Activated CD8-positive, alpha-beta T cell treated with anti-CD3 and anti-CD28 coated beads for 36 hours (primary cell): ENCODE data around the gene ACBD6. TPM values are rescaled to one million over a fixed set of nuclear protein-coding genes. Genes with fewer than 3 reads are reported as not detected.

Experiments
- ATAC-seq: fragments of 200-7000 bp; cut with Tn5 transposase; one replicate; pipeline ENCODE4 v1.10.0; 2021; ENCODE audit warnings: mild to moderate bottlenecking, moderate library complexity
- CTCF ChIA-PET: fragments of 350-600 bp; sonication (Branson Sonifier 250); formaldehyde crosslinking; loops from one replicate; lab custom pipeline; 2021; ENCODE audit warnings: antibody characterized with exemption; lab: Charles Lee
- POLR2A ChIA-PET: fragments of 350-600 bp; sonication (Branson Sonifier 250); formaldehyde crosslinking; loops from one replicate; lab custom pipeline; 2021; ENCODE audit warnings: antibody characterized with exemption; lab: Charles Lee
- DNase-seq: peaks from one replicate; pipeline ENCODE4 v3.0.0-alpha.2; 2020
- H3K27ac Mint-ChIP-seq: one replicate; pipeline ENCODE4 v1.8.0; 2021; ENCODE audit warnings: mild to moderate bottlenecking, mixed read lengths
- H3K27me3 Mint-ChIP-seq: one replicate; pipeline ENCODE4 v1.8.0; 2021; ENCODE audit warnings: mixed read lengths
- H3K36me3 Mint-ChIP-seq: one replicate; pipeline ENCODE4 v1.8.0; 2021; ENCODE audit warnings: low read depth, mixed read lengths
- H3K4me1 Mint-ChIP-seq: one replicate; pipeline ENCODE4 v1.8.0; 2021; ENCODE audit warnings: low read depth, mixed read lengths
- H3K4me3 Mint-ChIP-seq: one replicate; pipeline ENCODE4 v1.8.0; 2021; ENCODE audit warnings: mild to moderate bottlenecking, moderate library complexity, mixed read lengths
- H3K9me3 Mint-ChIP-seq: one replicate; pipeline ENCODE4 v1.8.0; 2021; ENCODE audit warnings: mixed read lengths
- intact Hi-C: fragments of 100-400 bp; cut with micrococcal nuclease; formaldehyde crosslinking; loops from one replicate; pipeline ENCODE4 v1.10.0; 2022
- total RNA-seq, 2 experiments: library from RNA; stranded (reverse); gene quantifications; one replicate each; pipeline ENCODE4 v1.2.3, GENCODE V29; 2021
- TF ChIP-seq, protein P1 (sequence below): fragments of 200-600 bp; IDR thresholded peaks from one replicate; pipeline ENCODE4 v1.8.0; 2022; ENCODE audit warnings: antibody characterized with exemption, mild to moderate bottlenecking

Gene ACBD6
- total RNA-seq, 2 experiments from 2014 or later, result 41.3 to 45.0 TPM

DNA sequence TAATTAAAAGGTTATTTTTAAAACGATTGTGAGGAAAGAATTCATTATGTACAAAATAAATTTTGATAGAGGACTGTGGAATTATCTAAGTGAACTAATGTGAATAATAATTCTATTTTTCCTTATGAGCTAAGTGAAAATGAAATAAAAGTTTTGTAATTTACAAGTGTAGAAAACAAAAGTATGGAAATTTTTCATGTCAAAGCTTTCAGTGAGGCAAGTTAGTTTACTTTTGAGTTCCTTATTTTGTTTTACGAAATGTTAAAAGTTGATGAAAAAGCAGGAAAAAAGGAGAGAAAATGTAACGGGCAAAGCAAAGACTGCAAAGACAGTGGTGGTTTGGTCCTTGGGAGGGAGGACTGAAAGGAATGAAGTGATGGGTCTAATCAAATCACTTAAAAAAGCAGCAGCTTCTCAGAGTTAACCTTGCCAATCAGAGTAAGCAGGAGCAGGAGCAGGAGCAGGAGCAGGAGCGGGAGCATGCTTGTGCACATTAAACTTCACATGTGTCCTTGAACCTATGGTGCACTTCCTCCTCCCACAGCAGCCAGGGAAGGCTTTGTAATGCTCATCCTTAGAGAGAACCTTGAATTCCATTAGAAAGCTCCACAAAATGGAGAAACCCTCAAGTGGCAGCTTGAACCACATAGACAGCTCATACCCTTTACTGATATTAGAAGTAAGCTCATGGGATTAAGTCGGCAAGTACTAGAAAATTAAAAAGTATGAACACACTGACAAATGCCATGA lies 139.0 kb downstream of the ACBD6 start:
- ChIA-PET POLR2A (no interaction called here), CTCF (interaction anchor here (0.9 to 1.0 kb wide), 2 partner anchors 10 to 11 kb away, joined by 3 to 5 read pairs; no protein-coding TSS in a partner anchor)
- peaks cover 2% of the 10 kb centered on the region for H3K9me3 Mint-ChIP-seq
- ATAC-seq, result no peak
- TF ChIP-seq, protein P1, sequence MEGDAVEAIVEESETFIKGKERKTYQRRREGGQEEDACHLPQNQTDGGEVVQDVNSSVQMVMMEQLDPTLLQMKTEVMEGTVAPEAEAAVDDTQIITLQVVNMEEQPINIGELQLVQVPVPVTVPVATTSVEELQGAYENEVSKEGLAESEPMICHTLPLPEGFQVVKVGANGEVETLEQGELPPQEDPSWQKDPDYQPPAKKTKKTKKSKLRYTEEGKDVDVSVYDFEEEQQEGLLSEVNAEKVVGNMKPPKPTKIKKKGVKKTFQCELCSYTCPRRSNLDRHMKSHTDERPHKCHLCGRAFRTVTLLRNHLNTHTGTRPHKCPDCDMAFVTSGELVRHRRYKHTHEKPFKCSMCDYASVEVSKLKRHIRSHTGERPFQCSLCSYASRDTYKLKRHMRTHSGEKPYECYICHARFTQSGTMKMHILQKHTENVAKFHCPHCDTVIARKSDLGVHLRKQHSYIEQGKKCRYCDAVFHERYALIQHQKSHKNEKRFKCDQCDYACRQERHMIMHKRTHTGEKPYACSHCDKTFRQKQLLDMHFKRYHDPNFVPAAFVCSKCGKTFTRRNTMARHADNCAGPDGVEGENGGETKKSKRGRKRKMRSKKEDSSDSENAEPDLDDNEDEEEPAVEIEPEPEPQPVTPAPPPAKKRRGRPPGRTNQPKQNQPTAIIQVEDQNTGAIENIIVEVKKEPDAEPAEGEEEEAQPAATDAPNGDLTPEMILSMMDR, result no peak
- peaks cover 12% of the 10 kb centered on the region for H3K36me3 Mint-ChIP-seq
- H3K4me1 Mint-ChIP-seq, result peaks cover 7% of the 10 kb centered on the region
- DNase-seq, result no peak
- H3K4me3 Mint-ChIP-seq, result no peak overlapping the region
- intact Hi-C loops, result loop anchor here (10.0 kb wide), 1 partner anchor 111 kb away; no protein-coding TSS in a partner anchor
- H3K27ac Mint-ChIP-seq, result no peak overlapping the region
- H3K27me3 Mint-ChIP-seq, result no peaks in the 10 kb centered on the region

DNA sequence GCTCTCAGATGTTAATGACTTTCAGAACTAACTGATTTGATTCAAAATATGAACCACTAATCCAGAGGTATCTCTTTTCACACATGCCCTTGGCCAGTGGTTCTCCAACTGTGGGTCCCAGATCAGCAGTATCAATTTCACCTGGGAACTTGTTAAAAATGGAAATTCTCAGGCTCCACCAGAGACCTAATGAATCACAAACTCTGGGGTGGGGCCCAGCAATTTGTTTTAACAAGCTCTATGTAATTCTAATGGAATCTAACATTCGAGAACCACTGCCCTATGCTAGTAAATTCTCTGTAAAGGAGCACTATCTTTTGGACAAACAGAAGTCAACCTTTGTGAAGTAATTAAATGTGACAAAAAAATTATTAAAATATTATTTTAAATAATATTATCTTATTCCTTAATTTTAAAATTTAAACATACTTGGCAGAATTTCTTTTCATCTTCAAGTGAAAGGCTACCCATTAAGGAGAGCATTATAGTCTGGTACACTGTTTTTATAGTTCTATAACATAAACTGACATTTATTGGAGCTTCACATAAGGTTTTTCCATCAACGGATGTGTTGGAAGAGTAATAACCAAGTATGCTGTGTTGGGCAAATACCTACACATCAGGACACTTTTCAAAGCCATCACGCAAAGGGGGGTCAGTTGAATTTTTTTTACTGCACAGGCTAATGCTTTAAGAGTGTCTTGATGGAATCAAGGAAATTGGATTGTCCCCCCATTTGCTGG lies 141.9 kb downstream of the ACBD6 start:
- TF ChIP-seq, protein P1, result no peak
- POLR2A ChIA-PET, result no interaction called here
- Mint-ChIP-seq H3K4me1 (peaks cover 8% of the 10 kb centered on the region), H3K27ac (no peak overlapping the region), H3K4me3 (no peak overlapping the region), H3K27me3 (no peaks in the 10 kb centered on the region), H3K9me3 (no peaks in the 10 kb centered on the region), H3K36me3 (peaks cover 6% of the 10 kb centered on the region)
- intact Hi-C loops, result loop anchor here (10.0 kb wide), 1 partner anchor 114 kb away; no protein-coding TSS in a partner anchor
- CTCF ChIA-PET, result interaction anchor here (1.6 kb wide), 1 partner anchor 122 kb away, joined by 4 read pairs; no protein-coding TSS in a partner anchor
- no peak for DNase-seq
- ATAC-seq, result no peak

DNA sequence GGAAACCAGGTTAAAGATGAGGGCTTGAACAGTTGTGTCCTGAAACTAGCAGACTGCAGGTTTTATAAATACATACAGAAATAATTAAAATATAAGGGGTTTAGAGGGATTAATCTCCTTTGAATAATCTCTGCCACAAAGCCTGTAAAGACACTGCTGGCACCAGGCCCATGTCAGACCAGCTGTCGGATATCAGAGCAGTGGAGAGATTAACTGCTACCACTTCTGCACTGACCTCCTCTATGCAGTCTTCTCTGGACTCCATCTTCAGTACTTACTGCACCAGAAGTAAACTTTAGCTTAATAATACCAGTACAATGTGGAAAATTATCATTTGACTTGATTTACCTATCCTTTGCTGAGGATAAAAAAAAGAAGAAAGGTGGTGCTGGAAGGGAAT lies 143.7 kb downstream of the ACBD6 start:
- TF ChIP-seq, protein P1, result no peak
- Mint-ChIP-seq H3K9me3 (no peaks in the 10 kb centered on the region), H3K27ac (no peak overlapping the region), H3K27me3 (no peaks in the 10 kb centered on the region), H3K36me3 (peaks cover 6% of the 10 kb centered on the region), H3K4me3 (no peak overlapping the region), H3K4me1 (peaks cover 4% of the 10 kb centered on the region)
- intact Hi-C loops, result no loop called here
- ChIA-PET CTCF (no interaction called here), POLR2A (no interaction called here)
- ATAC-seq (no peak), DNase-seq (no peak)

- Mint-ChIP-seq H3K4me1 (peaks cover 2% of the 10 kb centered on the region), H3K36me3 (peaks cover 6% of the 10 kb centered on the region), H3K27me3 (no peaks in the 10 kb centered on the region), H3K27ac (no peak overlapping the region), H3K9me3 (no peaks in the 10 kb centered on the region), H3K4me3 (no peak overlapping the region)
- DNase-seq, result no peak
- intact Hi-C loops, result no loop called here
- no peak for ATAC-seq
- TF ChIP-seq, protein P1, result no peak
- ChIA-PET CTCF (no interaction called here), POLR2A (no interaction called here)
Measured at GRCh38 chr1:180353945-180354344, 148.4 kb downstream of the ACBD6 start.

- Mint-ChIP-seq H3K9me3 (no peaks in the 10 kb centered on the region), H3K27me3 (no peaks in the 10 kb centered on the region), H3K36me3 (peaks cover 5% of the 10 kb centered on the region), H3K4me3 (no peak overlapping the region), H3K4me1 (peaks cover 2% of the 10 kb centered on the region), H3K27ac (no peak overlapping the region)
- intact Hi-C loops, result no loop called here
- POLR2A ChIA-PET, result no interaction called here
- CTCF ChIA-PET, result no interaction called here
- TF ChIP-seq, protein P1, result no peak
- DNase-seq, result no peak
- ATAC-seq, result no peak
Measured at GRCh38 chr1:180352588-180352987, 149.8 kb downstream of the ACBD6 start.
